Non-pigmented ciliary epithelial cell (primary cell): ENCODE data around the gene POU2AF2.

ENCODE experiments used
- DNase-seq: peaks from one replicate; pipeline ENCODE4 v3.0.0-alpha.2; 2010; ENCODE audit warnings: low read depth

Gene POU2AF2

GRCh38 chr11:111331711-111332479, 86.4 kb downstream of the POU2AF2 start:
- no peak for DNase-seq

- DNase-seq = no peak
These were observed 89.3 kb downstream of the POU2AF2 start for GRCh38 chr11:111334532-111335502.

- DNase-seq = no peak
These were observed 90.0 kb downstream of the POU2AF2 start for GRCh38 chr11:111335549-111335948.
